Ectodermal cell (in vitro differentiated cells): ENCODE data around the gene SNCAIP.

Source experiments
- H3K27ac ChIP-seq: 2 replicates; pipeline ENCODE4 v1.7.0; 2013; ENCODE audit warnings: mild to moderate bottlenecking, low read depth, low read length; ENCODE audit not compliant: insufficient read depth, poor library complexity, severe bottlenecking
- H3K27me3 ChIP-seq: 2 replicates; pipeline ENCODE4 v1.7.0; 2013; ENCODE audit warnings: mild to moderate bottlenecking, low read length; ENCODE audit not compliant: insufficient read depth, control insufficient read depth, poor library complexity, severe bottlenecking
- H3K36me3 ChIP-seq: one replicate; pipeline ENCODE4 v1.7.0; 2013; ENCODE audit warnings: low read length; ENCODE audit not compliant: control insufficient read depth, insufficient read depth
- H3K4me1 ChIP-seq: one replicate; pipeline ENCODE4 v1.7.0; 2013; ENCODE audit warnings: low read length; ENCODE audit not compliant: control insufficient read depth, insufficient read depth
- H3K4me3 ChIP-seq: 2 replicates; pipeline ENCODE4 v1.7.0; 2013; ENCODE audit warnings: low read depth, low read length, control low read depth; ENCODE audit not compliant: insufficient read depth
- H3K9me3 ChIP-seq: 2 replicates; pipeline ENCODE4 v1.7.0; 2013; ENCODE audit warnings: mild to moderate bottlenecking, low read length, moderate library complexity; ENCODE audit not compliant: control insufficient read depth
- WGBS, 2 experiments: methylation state at CpG; one replicate each; pipeline ENCODE4 v1.1.7; 2013; ENCODE audit warnings: missing lambda C conversion rate in 2 of 2; 5-methylcytosine and 5-hydroxymethylcytosine counted together

Gene SNCAIP

DNA sequence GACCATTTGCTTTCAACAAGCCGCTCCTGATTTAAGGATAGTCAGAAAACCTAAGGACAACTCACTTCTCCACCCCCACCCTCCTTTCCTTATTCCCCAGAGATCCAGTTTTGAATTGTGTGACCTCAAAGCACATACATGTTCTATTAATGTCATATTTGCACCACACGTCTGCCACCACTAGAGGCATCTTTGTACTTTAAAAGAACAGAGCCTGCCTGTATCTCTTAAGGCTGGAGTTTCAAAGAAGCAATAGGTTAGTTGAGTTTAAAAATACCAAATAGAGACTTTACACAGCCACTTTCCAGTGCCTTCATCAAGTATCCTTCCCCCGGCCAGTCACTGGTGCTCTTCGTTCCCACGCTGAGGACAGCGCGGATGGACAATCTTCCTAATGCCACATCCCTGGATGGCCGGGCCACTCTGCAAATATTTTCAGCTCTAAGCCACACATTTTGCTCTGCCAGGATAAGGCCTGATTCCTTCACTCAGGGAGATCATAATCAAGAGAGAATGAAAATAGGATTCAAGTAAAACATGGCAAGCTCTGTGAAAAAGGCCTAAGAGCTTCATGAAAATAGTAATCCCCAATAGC lies 146.3 kb downstream of the SNCAIP start:
- no peaks in the 10 kb centered on the region for H3K27me3 ChIP-seq
- no peak overlapping the region for H3K4me3 ChIP-seq
- H3K9me3 ChIP-seq, result no peaks in the 10 kb centered on the region
- no peaks in the 10 kb centered on the region for H3K4me1 ChIP-seq
- whole genome bisulfite sequencing, 2 experiments, result 86 to 92% methylated on average over 8 of the region's 8 CpGs
- H3K27ac ChIP-seq, result no peak overlapping the region
- no peaks in the 10 kb centered on the region for H3K36me3 ChIP-seq

DNA sequence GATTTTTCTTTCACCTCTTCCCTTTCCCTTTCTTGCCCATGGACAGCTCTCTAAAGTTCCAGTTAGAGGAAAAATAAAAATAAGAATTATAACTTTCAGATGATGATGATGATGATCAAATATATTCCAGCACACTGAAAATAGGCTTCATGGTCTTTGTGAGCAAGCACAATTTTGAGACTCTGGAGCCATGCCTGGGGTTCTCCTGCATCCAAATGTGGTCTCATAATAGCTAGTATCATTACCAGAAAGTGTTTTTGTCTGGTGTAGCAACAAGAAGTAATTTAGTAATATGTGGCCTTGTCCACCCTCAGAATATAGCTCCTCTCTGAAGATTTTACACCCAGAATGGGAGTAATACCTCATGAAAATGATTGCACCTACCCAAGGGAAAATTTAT lies 150.4 kb downstream of the SNCAIP start:
- Histone ChIP-seq H3K9me3 (no peaks in the 10 kb centered on the region), H3K27ac (no peak overlapping the region), H3K36me3 (peaks cover 6% of the 10 kb centered on the region), H3K4me1 (peaks cover 11% of the 10 kb centered on the region), H3K27me3 (no peaks in the 10 kb centered on the region), H3K4me3 (no peak overlapping the region)

DNA sequence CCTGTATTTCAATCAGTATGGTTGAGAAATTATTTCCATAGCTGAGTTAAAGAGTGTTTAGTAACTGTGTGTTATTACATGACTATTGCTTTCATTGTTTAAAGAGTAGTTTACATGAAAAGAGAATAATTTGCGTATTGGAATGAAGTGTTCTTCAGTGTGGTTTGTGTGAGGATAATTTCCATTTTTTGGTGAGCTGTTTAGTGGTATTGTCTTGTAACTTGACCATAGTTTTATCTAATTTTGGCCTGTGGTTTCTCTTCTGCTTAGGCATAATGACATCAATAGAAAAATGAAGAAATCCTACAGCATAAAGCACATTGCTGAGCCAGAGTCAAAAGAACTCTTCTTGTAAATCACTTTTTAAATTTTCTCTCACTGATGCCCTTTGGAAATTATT lies 151.2 kb downstream of the SNCAIP start:
- Histone ChIP-seq H3K4me3 (no peak overlapping the region), H3K9me3 (no peaks in the 10 kb centered on the region), H3K36me3 (peaks cover 6% of the 10 kb centered on the region), H3K27ac (no peak overlapping the region), H3K27me3 (no peaks in the 10 kb centered on the region), H3K4me1 (peaks cover 11% of the 10 kb centered on the region)
- WGBS, 2 experiments, result 78 to 88% methylated on average over 1 of the region's 1 CpG

DNA sequence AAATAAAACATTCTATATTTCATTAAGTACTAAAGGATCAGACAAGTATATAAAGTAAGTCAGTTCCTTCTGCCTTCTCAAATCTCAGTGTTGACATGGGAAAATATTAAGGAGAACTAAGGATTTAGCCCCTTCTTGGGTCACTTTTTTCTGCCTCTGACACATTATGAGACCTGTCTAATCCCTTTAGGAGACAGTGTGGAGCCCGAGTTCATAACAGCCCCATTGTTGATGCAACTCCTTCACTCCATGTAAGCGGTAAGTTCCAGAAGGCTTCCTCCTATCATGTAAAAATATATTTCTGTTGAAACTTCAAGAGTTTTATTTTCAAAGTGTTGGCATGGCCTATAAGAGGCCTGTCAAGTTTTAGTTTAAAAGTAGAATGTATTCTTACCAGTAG lies 152.2 kb downstream of the SNCAIP start:
- H3K27me3 ChIP-seq, result no peaks in the 10 kb centered on the region
- H3K36me3 ChIP-seq, result peaks cover 6% of the 10 kb centered on the region
- H3K27ac ChIP-seq, result no peak overlapping the region
- no peaks in the 10 kb centered on the region for H3K9me3 ChIP-seq
- H3K4me3 ChIP-seq, result no peak overlapping the region
- H3K4me1 ChIP-seq, result peaks cover 11% of the 10 kb centered on the region
- 92 to 95% methylated on average over 1 to 2 of the region's 2 CpGs for WGBS, 2 experiments

DNA sequence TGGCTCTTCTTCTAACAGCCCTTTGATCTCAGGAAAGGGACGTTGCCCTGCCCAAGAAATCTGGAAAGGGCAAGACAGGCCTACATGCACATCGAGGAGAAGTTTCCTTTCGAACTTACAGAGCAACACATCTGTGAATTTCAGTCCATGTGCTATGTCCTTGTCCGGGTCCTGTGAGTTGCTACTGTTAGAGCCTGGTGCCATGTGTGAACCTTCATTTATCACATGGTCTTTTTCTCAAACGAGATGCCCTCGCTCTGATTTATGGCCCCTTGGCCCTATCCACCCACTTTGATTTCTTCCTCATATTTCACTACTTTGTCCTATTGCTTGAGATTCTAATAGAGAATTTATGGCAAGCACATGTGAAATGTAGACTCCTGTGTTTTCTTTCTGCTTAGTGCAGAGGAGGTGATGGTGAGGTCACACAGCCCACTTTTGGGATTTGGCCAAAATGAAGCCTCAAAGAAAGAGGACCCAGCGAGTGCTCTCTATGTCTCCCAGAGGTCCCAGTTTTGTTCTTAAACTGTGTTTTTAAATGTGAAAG lies 153.1 kb downstream of the SNCAIP start:
- Histone ChIP-seq H3K36me3 (peaks cover 6% of the 10 kb centered on the region), H3K4me3 (no peak overlapping the region), H3K9me3 (no peaks in the 10 kb centered on the region), H3K4me1 (peaks cover 11% of the 10 kb centered on the region), H3K27me3 (no peaks in the 10 kb centered on the region), H3K27ac (no peak overlapping the region)
- WGBS, 2 experiments, result 92 to 95% methylated on average over 7 of the region's 7 CpGs

DNA sequence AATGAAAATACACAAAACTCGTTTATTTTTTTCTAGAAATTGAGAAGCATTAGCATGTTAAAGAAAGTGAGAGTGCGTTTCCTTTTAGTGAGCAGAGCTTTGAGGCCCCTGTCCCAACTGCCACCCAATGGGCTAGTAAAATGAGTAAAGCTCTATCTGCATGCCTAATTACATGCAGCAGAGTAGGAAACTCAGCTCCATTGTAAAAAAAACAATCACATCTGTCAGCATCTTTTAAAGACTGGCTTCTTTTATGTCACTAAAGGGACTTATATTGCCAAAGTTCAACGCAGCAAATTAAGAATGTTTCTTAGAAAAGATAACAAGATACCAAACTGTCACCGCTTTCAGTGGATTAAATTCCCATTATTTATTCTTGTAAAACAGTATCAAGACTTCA lies 154.0 kb downstream of the SNCAIP start:
- H3K9me3 ChIP-seq, result no peaks in the 10 kb centered on the region
- no peak overlapping the region for H3K27ac ChIP-seq
- 36 to 62% methylated on average over 3 of the region's 4 CpGs for WGBS, 2 experiments
- H3K27me3 ChIP-seq, result no peaks in the 10 kb centered on the region
- peaks cover 6% of the 10 kb centered on the region for H3K36me3 ChIP-seq
- H3K4me1 ChIP-seq, result peaks cover 11% of the 10 kb centered on the region
- no peak overlapping the region for H3K4me3 ChIP-seq

DNA sequence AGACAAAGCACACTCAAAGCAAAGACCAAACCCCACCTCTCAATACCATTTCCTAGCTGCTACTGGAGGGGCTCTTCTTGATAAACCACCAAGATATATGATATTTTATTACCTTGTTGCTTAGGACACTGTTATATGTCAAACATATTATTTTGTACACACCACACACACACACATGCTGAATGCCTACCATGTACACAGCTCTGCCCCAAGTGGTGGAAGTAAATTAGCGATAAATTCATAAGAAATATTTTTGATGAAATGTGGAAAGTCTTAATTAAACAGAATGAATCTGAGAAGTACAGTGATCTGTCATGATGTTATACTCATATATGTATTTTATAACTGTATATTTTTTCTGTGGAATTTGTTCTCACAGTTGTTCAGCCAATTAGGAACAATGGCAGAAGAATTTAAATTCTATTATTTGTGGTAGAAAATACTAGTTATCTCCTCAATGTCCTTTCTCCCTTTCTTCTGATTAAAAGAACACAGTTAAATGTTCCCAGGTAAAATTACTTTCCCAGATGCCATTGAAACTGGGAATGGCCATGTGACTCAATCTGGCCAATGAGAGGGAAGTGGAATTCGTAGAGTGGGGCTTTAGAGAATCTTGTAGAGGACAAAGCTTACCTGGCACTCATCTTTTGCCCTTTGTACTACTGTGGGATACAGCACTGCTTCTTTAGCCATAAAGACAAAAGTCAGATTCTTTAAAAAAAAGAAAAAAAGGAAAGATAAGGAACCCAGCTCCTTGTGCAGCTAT lies 156.5 kb downstream of the SNCAIP start:
- H3K27ac ChIP-seq, result no peak overlapping the region
- no peaks in the 10 kb centered on the region for H3K9me3 ChIP-seq
- 96 to 100% methylated on average over 2 of the region's 2 CpGs for WGBS, 2 experiments
- H3K27me3 ChIP-seq, result no peaks in the 10 kb centered on the region
- peaks cover 11% of the 10 kb centered on the region for H3K4me1 ChIP-seq
- peaks cover 6% of the 10 kb centered on the region for H3K36me3 ChIP-seq
- no peak overlapping the region for H3K4me3 ChIP-seq

DNA sequence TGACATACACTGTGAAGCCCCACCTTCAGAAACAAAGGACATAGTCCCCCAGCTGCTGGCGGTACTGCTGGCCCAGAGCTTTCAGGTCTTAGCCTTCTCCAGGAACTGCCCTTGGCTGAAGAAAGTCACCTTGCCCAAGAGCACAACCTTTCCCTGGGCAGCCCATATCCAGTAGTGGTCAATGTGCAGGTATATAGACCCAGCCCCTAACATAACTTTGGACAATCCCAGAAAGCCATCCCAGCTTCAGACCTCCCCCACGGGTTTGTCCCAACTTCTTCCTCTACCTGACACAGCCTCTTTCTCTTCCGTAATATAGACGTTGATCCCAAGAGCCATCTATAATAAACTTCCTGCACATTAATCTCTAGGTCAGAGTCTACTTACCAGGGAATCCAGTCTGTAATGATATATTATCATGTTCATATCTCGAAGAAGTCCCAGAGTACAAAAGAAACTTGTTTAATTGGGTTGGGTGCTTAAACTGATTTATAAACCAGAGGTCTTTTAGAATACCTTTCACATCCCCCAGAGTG lies 157.4 kb downstream of the SNCAIP start:
- Histone ChIP-seq H3K27me3 (no peaks in the 10 kb centered on the region), H3K4me1 (peaks cover 11% of the 10 kb centered on the region), H3K36me3 (peaks cover 6% of the 10 kb centered on the region), H3K4me3 (no peak overlapping the region), H3K27ac (no peak overlapping the region), H3K9me3 (no peaks in the 10 kb centered on the region)
- WGBS, 2 experiments, result 91 to 95% methylated on average over 4 to 5 of the region's 5 CpGs

DNA sequence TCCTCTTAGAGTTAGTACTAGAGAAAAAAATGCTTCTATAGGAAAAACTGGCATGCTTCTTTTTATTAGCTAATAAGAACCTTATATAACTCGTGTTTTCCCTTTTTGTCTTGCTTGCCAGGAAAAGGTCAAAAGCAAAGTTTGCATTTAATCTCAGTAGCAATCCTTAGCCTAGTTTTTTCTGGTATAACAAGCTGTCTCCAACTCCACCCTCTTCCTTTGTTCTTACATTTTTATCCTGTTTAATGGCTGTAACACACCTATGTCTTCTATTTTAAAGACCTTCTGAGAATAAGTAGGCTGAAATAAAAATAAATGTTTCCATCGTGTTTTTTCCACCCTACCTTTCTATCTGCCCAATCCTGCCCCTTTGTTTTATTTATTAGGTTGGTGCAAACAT lies 158.3 kb downstream of the SNCAIP start:
- H3K36me3 ChIP-seq, result no peaks in the 10 kb centered on the region
- no peak overlapping the region for H3K27ac ChIP-seq
- no peak overlapping the region for H3K4me3 ChIP-seq
- H3K9me3 ChIP-seq, result no peaks in the 10 kb centered on the region
- peaks cover 8% of the 10 kb centered on the region for H3K4me1 ChIP-seq
- 85 to 92% methylated on average over 1 to 2 of the region's 2 CpGs for WGBS, 2 experiments
- H3K27me3 ChIP-seq, result no peaks in the 10 kb centered on the region

DNA sequence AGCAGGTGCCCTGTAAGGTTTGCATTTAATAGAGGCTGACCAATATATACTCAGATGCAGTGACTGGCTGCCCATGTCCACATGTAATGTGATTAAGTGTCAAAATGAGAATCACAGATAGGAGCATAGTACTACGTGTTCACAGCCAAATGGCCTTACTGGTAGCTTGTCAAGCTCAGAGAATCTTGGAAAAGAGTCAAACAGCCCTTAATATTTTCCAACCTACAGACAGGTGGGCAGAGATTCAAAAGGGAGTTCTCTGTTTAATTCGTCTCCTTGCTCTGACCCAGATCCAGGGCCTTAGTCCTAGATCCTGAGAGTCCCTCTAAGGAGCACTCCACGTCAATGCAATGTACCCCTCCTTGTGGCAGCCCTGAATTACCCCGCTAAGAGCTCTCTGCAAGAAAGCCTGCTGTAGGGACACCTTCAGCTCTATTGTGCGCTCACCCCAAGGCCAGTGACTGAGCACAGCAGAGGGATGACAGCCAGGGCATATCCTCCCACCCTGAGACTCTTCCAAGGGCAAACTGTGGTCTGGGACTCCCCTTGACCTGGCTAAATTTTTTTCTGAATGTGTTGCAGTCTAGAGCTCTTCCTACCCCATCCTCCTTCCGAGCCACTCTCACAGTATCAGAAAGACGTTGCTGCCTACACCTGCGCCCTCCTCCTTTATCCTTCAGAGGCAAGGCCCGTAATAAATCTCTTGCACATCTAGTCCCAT lies 159.2 kb downstream of the SNCAIP start:
- Histone ChIP-seq H3K27me3 (no peaks in the 10 kb centered on the region), H3K4me1 (peaks cover under 1% of the 10 kb centered on the region), H3K9me3 (no peaks in the 10 kb centered on the region), H3K36me3 (no peaks in the 10 kb centered on the region), H3K27ac (no peak overlapping the region), H3K4me3 (no peak overlapping the region)
- 66 to 68% methylated on average over 9 of the region's 9 CpGs for WGBS, 2 experiments
